ENCODE results near the gene GALNT18.

GALNT18 gene

GRCh38 chr11:11262171-11262920, 359.5 kb downstream of the GALNT18 start:
- no peak for TF ChIP-seq USF1 (IDR thresholded peaks at IDR 0.05)
- no peak for TF ChIP-seq TEAD4 (IDR thresholded peaks at IDR 0.05)
- TF ChIP-seq REST (IDR thresholded peaks at IDR 0.05; ENCODE audit: low read depth) = no peak
- TF ChIP-seq FOXM1 (IDR thresholded peaks at IDR 0.05; ENCODE audit: borderline replicate concordance, low read depth) = no peak
- no peak for TF ChIP-seq TCF12 (IDR thresholded peaks at IDR 0.05; ENCODE audit: low read depth)
- TF ChIP-seq CEBPB (IDR thresholded peaks at IDR 0.05) = no peak
- no peak for TF ChIP-seq YY1 (IDR thresholded peaks at IDR 0.05; ENCODE audit: low read depth)
- no peak for TF ChIP-seq TAF1 (IDR thresholded peaks at IDR 0.05; ENCODE audit: low read depth)
- no peak for TF ChIP-seq RAD21 (IDR thresholded peaks at IDR 0.05; ENCODE audit: low read depth)
- no peak for TF ChIP-seq NFIC (IDR thresholded peaks at IDR 0.05)
- no peak for TF ChIP-seq MAX (IDR thresholded peaks at IDR 0.05)
- no peak for TF ChIP-seq ZBTB7A (IDR thresholded peaks at IDR 0.05; ENCODE audit: low read depth)
- TF ChIP-seq EGR1 (IDR thresholded peaks at IDR 0.05) = no peak
- TF ChIP-seq EP300 (IDR thresholded peaks at IDR 0.05; ENCODE audit: borderline replicate concordance) = no peak
- TF ChIP-seq CREB1 (IDR thresholded peaks at IDR 0.05; ENCODE audit: low read depth) = no peak

- no peak for TF ChIP-seq TCF12 (IDR thresholded peaks at IDR 0.05; ENCODE audit: low read depth)
- no peak for TF ChIP-seq USF1 (IDR thresholded peaks at IDR 0.05)
- TF ChIP-seq TEAD4 (IDR thresholded peaks at IDR 0.05) = no peak
- no peak for TF ChIP-seq MAX (IDR thresholded peaks at IDR 0.05)
- TF ChIP-seq RAD21 (IDR thresholded peaks at IDR 0.05; ENCODE audit: low read depth) = no peak
- no peak for TF ChIP-seq NFIC (IDR thresholded peaks at IDR 0.05)
- TF ChIP-seq ZBTB7A (IDR thresholded peaks at IDR 0.05; ENCODE audit: low read depth) = no peak
- no peak for TF ChIP-seq CREB1 (IDR thresholded peaks at IDR 0.05; ENCODE audit: low read depth)
Observed at GRCh38 chr11:11261629-11262028, 360.2 kb downstream of the GALNT18 start.

GRCh38 chr11:11260903-11261302, 360.9 kb downstream of the GALNT18 start:
- TF ChIP-seq TCF12 (IDR thresholded peaks at IDR 0.05; ENCODE audit: low read depth) (no peak), RAD21 (IDR thresholded peaks at IDR 0.05; ENCODE audit: low read depth) (no peak), REST (IDR thresholded peaks at IDR 0.05; ENCODE audit: low read depth) (no peak), YY1 (IDR thresholded peaks at IDR 0.05; ENCODE audit: low read depth) (no peak), FOXM1 (IDR thresholded peaks at IDR 0.05; ENCODE audit: borderline replicate concordance, low read depth) (no peak), USF1 (IDR thresholded peaks at IDR 0.05) (no peak), TEAD4 (IDR thresholded peaks at IDR 0.05) (no peak), CREB1 (IDR thresholded peaks at IDR 0.05; ENCODE audit: low read depth) (no peak), MAX (IDR thresholded peaks at IDR 0.05) (no peak), EP300 (IDR thresholded peaks at IDR 0.05; ENCODE audit: borderline replicate concordance) (no peak)

GRCh38 chr11:11253995-11254394, 367.8 kb downstream of the GALNT18 start:
- TF ChIP-seq RAD21 (IDR thresholded peaks at IDR 0.05; ENCODE audit: low read depth) = no peak
- no peak for TF ChIP-seq CEBPB (IDR thresholded peaks at IDR 0.05)
- no peak for TF ChIP-seq NFIC (IDR thresholded peaks at IDR 0.05)
- no peak for TF ChIP-seq EGR1 (IDR thresholded peaks at IDR 0.05)
- TF ChIP-seq TCF12 (IDR thresholded peaks at IDR 0.05; ENCODE audit: low read depth) = no peak

GRCh38 chr11:11253497-11253896, 368.3 kb downstream of the GALNT18 start:
- TF ChIP-seq EGR1 (IDR thresholded peaks at IDR 0.05) (no peak), ZBTB7A (IDR thresholded peaks at IDR 0.05; ENCODE audit: low read depth) (no peak), TCF12 (IDR thresholded peaks at IDR 0.05; ENCODE audit: low read depth) (no peak), YY1 (IDR thresholded peaks at IDR 0.05; ENCODE audit: low read depth) (no peak), CREB1 (IDR thresholded peaks at IDR 0.05; ENCODE audit: low read depth) (no peak), TEAD4 (IDR thresholded peaks at IDR 0.05) (no peak), RAD21 (IDR thresholded peaks at IDR 0.05; ENCODE audit: low read depth) (no peak)

All from Ishikawa (cell line).